ENCODE measurements around the gene SDHB. TPM values are rescaled to one million over a fixed set of nuclear protein-coding genes. Genes with fewer than 3 reads are reported as not detected.

SDHB gene
- total and polyA plus RNA-seq, 10 donors = 49.1 to 132 (median 83.7) TPM

DNA sequence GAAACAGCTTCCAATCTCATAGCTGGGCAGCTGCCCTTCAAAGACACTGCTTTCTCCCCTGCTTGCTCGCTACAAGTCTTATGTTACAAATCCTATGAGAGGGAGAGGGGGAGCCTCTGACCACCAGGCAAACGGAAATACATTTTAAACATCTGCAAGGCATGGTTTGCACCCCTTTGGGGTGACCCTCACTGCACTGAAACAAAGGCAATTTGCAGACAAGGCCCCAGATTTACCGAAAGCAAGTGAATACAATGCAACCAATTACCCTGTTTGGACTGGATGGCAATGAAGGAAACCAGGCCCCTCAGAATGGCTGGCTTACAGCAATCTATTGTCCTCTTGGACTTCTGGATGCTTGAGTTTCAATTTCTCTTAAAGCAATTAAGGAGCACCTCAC lies 30.3 kb downstream of the SDHB start:
- no peak for TF ChIP-seq POLR2AphosphoS5 (IDR thresholded peaks at IDR 0.05)
- TF ChIP-seq, protein P1, sequence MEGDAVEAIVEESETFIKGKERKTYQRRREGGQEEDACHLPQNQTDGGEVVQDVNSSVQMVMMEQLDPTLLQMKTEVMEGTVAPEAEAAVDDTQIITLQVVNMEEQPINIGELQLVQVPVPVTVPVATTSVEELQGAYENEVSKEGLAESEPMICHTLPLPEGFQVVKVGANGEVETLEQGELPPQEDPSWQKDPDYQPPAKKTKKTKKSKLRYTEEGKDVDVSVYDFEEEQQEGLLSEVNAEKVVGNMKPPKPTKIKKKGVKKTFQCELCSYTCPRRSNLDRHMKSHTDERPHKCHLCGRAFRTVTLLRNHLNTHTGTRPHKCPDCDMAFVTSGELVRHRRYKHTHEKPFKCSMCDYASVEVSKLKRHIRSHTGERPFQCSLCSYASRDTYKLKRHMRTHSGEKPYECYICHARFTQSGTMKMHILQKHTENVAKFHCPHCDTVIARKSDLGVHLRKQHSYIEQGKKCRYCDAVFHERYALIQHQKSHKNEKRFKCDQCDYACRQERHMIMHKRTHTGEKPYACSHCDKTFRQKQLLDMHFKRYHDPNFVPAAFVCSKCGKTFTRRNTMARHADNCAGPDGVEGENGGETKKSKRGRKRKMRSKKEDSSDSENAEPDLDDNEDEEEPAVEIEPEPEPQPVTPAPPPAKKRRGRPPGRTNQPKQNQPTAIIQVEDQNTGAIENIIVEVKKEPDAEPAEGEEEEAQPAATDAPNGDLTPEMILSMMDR (IDR thresholded peaks at IDR 0.05 in 8 of 11, conservative IDR thresholded peaks at IDR 0.05 in 3 of 11) = no peak
- TF ChIP-seq POLR2A (IDR thresholded peaks at IDR 0.05) = no peak
- WGBS, 5 donors = 65 to 90% (median 74%) methylated on average over 3 of the region's 3 CpGs
- Histone ChIP-seq H3K4me3 (no peak overlapping the region), H3K9me3 (no peaks in the 10 kb centered on the region), H3K4me1 (peaks cover 0 to 43% (median 11%) of the 10 kb centered on the region in 6 donors), H3K36me3 (peaks cover 6 to 100% (median 97%) of the 10 kb centered on the region in 6 donors), H3K27ac (peak overlapping the region in 3 of 8 donors; percentile 5 to 56 (median 10)), H3K27me3 (replicated peaks in 1 of 7) (no peaks in the 10 kb centered on the region)
- DNase-seq = no peak
- intact Hi-C loops (cut with DNase I; ENCODE audit: low total_unique reads) = no loop called here

DNA sequence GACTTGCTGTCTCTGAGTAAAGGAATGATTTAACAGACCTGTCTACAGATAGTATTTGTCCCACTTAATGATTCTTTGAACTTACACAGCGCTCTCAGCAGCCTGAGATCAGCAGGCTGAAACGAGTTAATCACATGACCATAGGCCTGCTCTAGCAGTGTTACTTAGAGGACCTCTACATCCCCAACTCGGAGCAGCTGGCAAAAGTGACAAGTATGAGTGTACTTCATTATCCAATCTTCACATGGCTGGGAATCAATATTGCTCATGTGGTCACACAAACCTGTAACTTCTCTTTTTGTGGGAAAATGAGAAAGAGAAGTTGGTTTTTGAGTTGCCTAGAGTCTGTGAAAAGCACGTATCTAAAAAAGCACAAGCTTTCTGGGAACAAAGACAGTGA lies 30.7 kb downstream of the SDHB start:
- Histone ChIP-seq H3K27me3 (replicated peaks in 1 of 7) (no peaks in the 10 kb centered on the region), H3K4me1 (peaks cover 0 to 46% (median 12%) of the 10 kb centered on the region in 6 donors), H3K36me3 (peaks cover 6 to 100% (median 97%) of the 10 kb centered on the region in 6 donors), H3K9me3 (no peaks in the 10 kb centered on the region), H3K4me3 (no peak overlapping the region), H3K27ac (peak overlapping the region in 4 of 8 donors; percentile 5 to 56 (median 10))
- intact Hi-C loops (cut with DNase I; ENCODE audit: low total_unique reads) = no loop called here
- no peak for DNase-seq
- TF ChIP-seq POLR2A (IDR thresholded peaks at IDR 0.05) (no peak), POLR2AphosphoS5 (IDR thresholded peaks at IDR 0.05) (no peak)
- TF ChIP-seq, protein P1 (IDR thresholded peaks at IDR 0.05 in 8 of 11, conservative IDR thresholded peaks at IDR 0.05 in 3 of 11) = no peak
- 37 to 56% (median 45%) methylated on average over 4 of the region's 4 CpGs for WGBS, 5 donors

DNA sequence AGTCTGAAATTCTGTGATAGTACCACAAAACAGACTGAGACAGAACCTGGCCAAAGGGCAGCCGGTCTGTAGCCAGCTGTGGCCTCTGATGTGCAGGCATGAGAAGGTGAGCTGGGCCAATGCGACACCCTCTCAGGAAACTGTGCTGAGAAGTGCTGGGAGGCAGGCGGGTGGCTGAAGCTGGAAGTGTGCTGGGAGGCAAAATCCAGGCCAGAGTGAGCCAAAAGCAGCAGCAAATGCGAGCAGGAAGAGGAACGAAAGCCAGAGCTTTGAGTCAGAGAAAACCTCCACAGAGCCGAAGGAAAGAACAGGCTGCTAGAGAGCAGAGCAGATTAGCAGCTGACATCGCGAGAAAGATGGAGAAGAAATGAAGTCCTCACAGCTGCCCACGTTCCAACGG lies 31.9 kb downstream of the SDHB start:
- peaks cover 0 to 95% (median 92%) of the 10 kb centered on the region in 6 donors for H3K36me3 ChIP-seq
- no peak overlapping the region for H3K27ac ChIP-seq
- TF ChIP-seq, protein P1 (IDR thresholded peaks at IDR 0.05 in 8 of 11, conservative IDR thresholded peaks at IDR 0.05 in 3 of 11) = no peak
- TF ChIP-seq POLR2A (IDR thresholded peaks at IDR 0.05) (no peak), POLR2AphosphoS5 (IDR thresholded peaks at IDR 0.05) (no peak)
- H3K9me3 ChIP-seq = no peaks in the 10 kb centered on the region
- H3K4me1 ChIP-seq = peaks cover 0 to 41% (median 10%) of the 10 kb centered on the region in 6 donors
- intact Hi-C loops (cut with DNase I; ENCODE audit: low total_unique reads) = no loop called here
- H3K27me3 ChIP-seq (replicated peaks in 1 of 7) = no peaks in the 10 kb centered on the region
- no peak overlapping the region for H3K4me3 ChIP-seq
- no peak for DNase-seq
- 85 to 90% (median 89%) methylated on average over 10 of the region's 10 CpGs for WGBS, 5 donors

DNA sequence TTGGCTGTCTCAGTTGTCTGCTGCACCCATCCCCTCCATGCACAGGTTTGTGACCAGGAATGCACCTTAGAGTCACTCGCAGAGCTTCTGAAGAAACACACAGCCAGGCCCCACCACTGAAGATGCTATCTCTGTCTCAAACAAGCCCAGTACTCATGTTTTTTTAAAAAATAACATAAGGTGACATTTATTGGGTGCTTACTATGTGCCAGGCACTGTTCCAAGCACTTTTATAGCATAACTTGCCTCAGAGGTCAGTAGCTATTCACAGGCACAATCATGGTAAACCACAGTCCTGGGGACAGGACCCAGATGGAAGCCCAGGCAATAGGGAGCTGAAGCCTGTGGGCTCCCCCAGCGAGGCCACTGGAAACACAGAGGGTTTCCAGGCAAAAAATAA lies 33.3 kb downstream of the SDHB start:
- WGBS, 5 donors = 93 to 100% (median 96%) methylated on average over 2 of the region's 2 CpGs
- peaks cover 0 to 51% (median 14%) of the 10 kb centered on the region in 6 donors for H3K4me1 ChIP-seq
- no peaks in the 10 kb centered on the region for H3K27me3 ChIP-seq (replicated peaks in 1 of 7)
- no peak for DNase-seq
- no peak overlapping the region for H3K4me3 ChIP-seq
- H3K27ac ChIP-seq = no peak overlapping the region
- TF ChIP-seq, protein P1 (IDR thresholded peaks at IDR 0.05 in 8 of 11, conservative IDR thresholded peaks at IDR 0.05 in 3 of 11) = no peak
- peaks cover 0 to 81% (median 78%) of the 10 kb centered on the region in 6 donors for H3K36me3 ChIP-seq
- intact Hi-C loops (cut with DNase I; ENCODE audit: low total_unique reads) = no loop called here
- no peaks in the 10 kb centered on the region for H3K9me3 ChIP-seq

Data from spleen (tissue), 11 donors.